HepG2 (cell line): ENCODE results near the gene OSBP. TPM values are rescaled to one million over a fixed set of nuclear protein-coding genes. Genes with fewer than 3 reads are reported as not detected.
A peak's percentile ranks its signal among the peaks of the same experiment; 100 is the strongest.

Experiments
- EHMT2 ChIP-seq: fragments of 200-600 bp; sonication (generic); IDR thresholded peaks from 2 replicates; pipeline ENCODE4 v1.7.0; 2017; ENCODE audit warnings: antibody characterized with exemption, low read depth, low read length, borderline replicate concordance
- HDAC2 ChIP-seq: sonication (generic); formaldehyde crosslinking; IDR thresholded peaks from 2 replicates; pipeline ENCODE4 v1.4.0; 2020; ENCODE audit warnings: missing genetic modification reagents
- HIC2 ChIP-seq: sonication (generic); formaldehyde crosslinking; IDR thresholded peaks from 2 replicates; pipeline ENCODE4 v1.9.0; 2022; ENCODE audit warnings: low read depth, missing genetic modification reagents
- MAFF ChIP-seq: IDR thresholded peaks from 2 replicates; pipeline ENCODE4 v1.6.1; 2011; ENCODE audit warnings: low read depth, low read length, improper control_type of control experiment
- MLXIP ChIP-seq: sonication (generic); formaldehyde crosslinking; IDR thresholded peaks from 2 replicates; pipeline ENCODE4 v1.9.0; 2021; ENCODE audit warnings: missing genetic modification reagents, borderline replicate concordance
- NFKBIZ ChIP-seq: IDR thresholded peaks from 2 replicates; pipeline ENCODE4 v1.6.1; 2018; ENCODE audit warnings: missing genetic modification reagents, missing compliant biosample characterization
- PRPF4 ChIP-seq: fragments of 200-400 bp; formaldehyde crosslinking; IDR thresholded peaks from 2 replicates; pipeline ENCODE4 v1.6.1; 2016; ENCODE audit warnings: low read length, low read depth; ENCODE audit not compliant: poor library complexity, severe bottlenecking
- RBM22 ChIP-seq: fragments of 200-400 bp; formaldehyde crosslinking; optimal IDR thresholded peaks from 2 replicates; pipeline ENCODE3; 2017; ENCODE audit warnings: mild to moderate bottlenecking, low read length, moderate library complexity
- TFDP2 ChIP-seq: sonication (generic); formaldehyde crosslinking; IDR thresholded peaks from 2 replicates; pipeline ENCODE4 v1.4.0; 2020; ENCODE audit warnings: missing genetic modification reagents
- WIZ ChIP-seq: sonication (generic); formaldehyde crosslinking; IDR thresholded peaks from 2 replicates; pipeline ENCODE4 v1.5.1; 2020; ENCODE audit warnings: mild to moderate bottlenecking, missing genetic modification reagents
- ZBTB44 ChIP-seq: sonication (generic); formaldehyde crosslinking; IDR thresholded peaks from 2 replicates; pipeline ENCODE4 v1.4.0; 2020; ENCODE audit warnings: missing genetic modification reagents
- ZMYM4 ChIP-seq: sonication (generic); formaldehyde crosslinking; IDR thresholded peaks from 2 replicates; pipeline ENCODE4 v1.8.1; 2023; ENCODE audit warnings: mild to moderate bottlenecking, missing genetic modification reagents
- ZNF441 ChIP-seq: sonication (generic); formaldehyde crosslinking; IDR thresholded peaks from 2 replicates; pipeline ENCODE4 v1.7.0; 2021; ENCODE audit warnings: missing genetic modification reagents, borderline replicate concordance
- ZNF607 ChIP-seq: sonication (generic); formaldehyde crosslinking; IDR thresholded peaks from 2 replicates; pipeline ENCODE4 v1.5.1; 2020; ENCODE audit warnings: missing genetic modification reagents, mild to moderate bottlenecking, borderline replicate concordance
- ZNF614 ChIP-seq: IDR thresholded peaks from 2 replicates; pipeline ENCODE4 v1.6.1; 2018; ENCODE audit warnings: missing biosample characterization, missing genetic modification reagents, inconsistent platforms, borderline replicate concordance
- ZNF713 ChIP-seq: sonication (generic); formaldehyde crosslinking; IDR thresholded peaks from 2 replicates; pipeline ENCODE4 v1.4.0; 2020; ENCODE audit warnings: mild to moderate bottlenecking, missing genetic modification reagents
- ZNF788 ChIP-seq: sonication (generic); formaldehyde crosslinking; IDR thresholded peaks from 2 replicates; pipeline ENCODE4 v1.5.0; 2020; ENCODE audit warnings: mild to moderate bottlenecking, missing genetic modification reagents, borderline replicate concordance
- ZSCAN29 ChIP-seq: sonication (generic); formaldehyde crosslinking; conservative IDR thresholded peaks from 2 replicates; pipeline ENCODE4 v1.4.0; 2020; ENCODE audit warnings: mild to moderate bottlenecking, missing genetic modification reagents
- ZZZ3 ChIP-seq: sonication (generic); formaldehyde crosslinking; IDR thresholded peaks from 2 replicates; pipeline ENCODE4 v1.4.0; 2020; ENCODE audit warnings: missing genetic modification reagents, mild to moderate bottlenecking, borderline replicate concordance
- polyA plus RNA-seq, 8 experiments: library from polyadenylated mRNA; depleted of rRNA in 3 of 8; stranded (reverse) in 7 of 8; unstranded in 1 of 8; fragments of >200 nt; fragmentation: Illumina TruSeq in 4 of 8; extraction: Trizol in 4 of 8; gene quantifications; 2 replicates each; pipeline versions ENCODE4 v1.2.1 to v1.2.3, GENCODE V29; 2011 to 2016; ENCODE audit warnings: low read depth in 4 of 8, missing spikeins in 1 of 8, mixed read lengths in 1 of 8; ENCODE audit not compliant: insufficient read depth in 1 of 8
- total RNA-seq, 5 experiments: library from RNA; depleted of rRNA; stranded (reverse); fragments of >200 nt; fragmentation: Illumina TruSeq; extraction: Trizol; gene quantifications; 2 replicates each; pipeline ENCODE4 v1.2.3, GENCODE V29; 2016; ENCODE audit warnings: low read depth in 1 of 5

The OSBP gene
- total and polyA plus RNA-seq, 2 of the 13 experiments (the other 11 are each of a cell fraction or from before 2014, with no cell fraction given): 12.1 to 13.5 TPM

GRCh38 chr11:59611570-59612565, 3.7 kb downstream of the OSBP start (continued):
- TF ChIP-seq HIC2 (CRISPR knock-in tag) (peak; percentile 43; the same call in 1 of the 2 replicates), ZNF607 (CRISPR knock-in tag) (no peak), NFKBIZ (CRISPR knock-in tag) (no peak), ZSCAN29 (CRISPR knock-in tag) (no peak), ZNF614 (CRISPR knock-in tag) (no peak), ZMYM4 (CRISPR knock-in tag) (peak; percentile 49; the same call in 1 of the 2 replicates), EHMT2 (peak; percentile 69; the same call in 1 of the 2 replicates), PRPF4 (no peak), TFDP2 (CRISPR knock-in tag) (no peak), ZZZ3 (CRISPR knock-in tag) (no peak), WIZ (CRISPR knock-in tag) (no peak), ZNF441 (no peak), ZNF788 (peak; percentile 30; the same call in 1 of the 2 replicates), ZNF713 (CRISPR knock-in tag) (no peak), MLXIP (CRISPR knock-in tag) (no peak), ZBTB44 (CRISPR knock-in tag) (no peak), RBM22 (peak; percentile 16), HDAC2 (CRISPR knock-in tag) (no peak), MAFF (0 out of 2 replicates have a peak, but pooled peaks have one; percentile 4)
